CD14-positive monocyte (primary cell): ENCODE data around the gene RYR3. TPM values are rescaled to one million over a fixed set of nuclear protein-coding genes. Genes with fewer than 3 reads are reported as not detected.

Experiments
- DNase-seq, 3 donors: peaks; one replicate each; pipeline ENCODE4 v3.0.0-alpha.2; 2011 to 2022
- H2AFZ ChIP-seq: 2 replicates; pipeline ENCODE4 v1.6.0; 2012; ENCODE audit warnings: mild to moderate bottlenecking, low read depth, low read length, inconsistent platforms; ENCODE audit not compliant: insufficient read depth, poor library complexity, severe bottlenecking
- H3K27ac ChIP-seq, 2 donors: 1 replicate in 1 of 2; 2 replicates in 1 of 2; pipeline ENCODE4 v1.5.1; 2012 to 2013; ENCODE audit warnings: low read length in 2 of 2, control low read depth in 1 of 2, inconsistent platforms in 1 of 2, low read depth in 1 of 2, mild to moderate bottlenecking in 1 of 2
- H3K27me3 ChIP-seq, 2 donors: one replicate each; pipeline versions ENCODE4 v1.6.0 to v1.6.1; 2011 to 2013; ENCODE audit warnings: low read length in 2 of 2; ENCODE audit not compliant: control insufficient read depth in 2 of 2, insufficient read depth in 2 of 2
- H3K36me3 ChIP-seq, 2 donors: replicated peaks in 1 of 2; 1 replicate in 1 of 2; 2 replicates in 1 of 2; pipeline versions ENCODE4 v1.5.1 to v1.6.1; 2012 to 2013; ENCODE audit warnings: low read length in 2 of 2, control low read depth in 1 of 2, inconsistent platforms in 1 of 2, mild to moderate bottlenecking in 1 of 2; ENCODE audit not compliant: insufficient read depth in 2 of 2, control insufficient read depth in 1 of 2
- H3K4me1 ChIP-seq, 2 donors: 1 replicate in 1 of 2; 2 replicates in 1 of 2; pipeline versions ENCODE4 v1.5.1 to v1.6.1; 2012 to 2013; ENCODE audit warnings: low read length in 2 of 2, control low read depth in 1 of 2, inconsistent platforms in 1 of 2, mild to moderate bottlenecking in 1 of 2, moderate library complexity in 1 of 2; ENCODE audit not compliant: insufficient read depth in 2 of 2, control insufficient read depth in 1 of 2
- H3K4me2 ChIP-seq: replicated peaks from 2 replicates; pipeline ENCODE3; 2012; ENCODE audit warnings: low read length, moderate library complexity, mild to moderate bottlenecking; ENCODE audit not compliant: poor library complexity, severe bottlenecking; ENCODE audit errors: extremely low read depth
- H3K4me3 ChIP-seq, 3 experiments: fragments of 200-600 bp in 1 of 3; sonication (generic) in 1 of 3; replicated peaks in 1 of 3; 1 replicate in 2 of 3; 2 replicates in 1 of 3; pipeline ENCODE4 v1.5.1; 2011 to 2013; ENCODE audit warnings: low read length in 3 of 3, mild to moderate bottlenecking in 3 of 3, control low read depth in 2 of 3, low read depth in 2 of 3, inconsistent platforms in 1 of 3, moderate library complexity in 1 of 3
- H3K79me2 ChIP-seq: 2 replicates; pipeline ENCODE4 v1.6.0; 2012; ENCODE audit warnings: mild to moderate bottlenecking, control low read depth, inconsistent platforms, low read length, moderate library complexity; ENCODE audit not compliant: insufficient read depth
- H3K9ac ChIP-seq: 2 replicates; pipeline ENCODE4 v1.6.0; 2017; ENCODE audit warnings: low read length, mild to moderate bottlenecking; ENCODE audit not compliant: insufficient read depth, poor library complexity, severe bottlenecking
- H3K9me3 ChIP-seq, 2 donors: replicated peaks in 1 of 2; 1 replicate in 1 of 2; 2 replicates in 1 of 2; pipeline versions ENCODE4 v1.5.1 to v1.6.1; 2012 to 2013; ENCODE audit warnings: low read length in 2 of 2, control low read depth in 1 of 2; ENCODE audit not compliant: control insufficient read depth in 1 of 2, insufficient read depth in 1 of 2
- H4K20me1 ChIP-seq: 2 replicates; pipeline ENCODE4 v1.6.0; 2012; ENCODE audit warnings: mild to moderate bottlenecking, low read length, control low read depth, moderate library complexity; ENCODE audit not compliant: insufficient read depth
- H3K27ac Mint-ChIP-seq, 7 donors: one replicate each; pipeline ENCODE4 v1.8.0; 2020; ENCODE audit warnings: mild to moderate bottlenecking in 7 of 7, mixed read lengths in 7 of 7, moderate library complexity in 6 of 7, inconsistent platforms in 2 of 7
- H3K27me3 Mint-ChIP-seq, 3 donors: one replicate each; pipeline ENCODE4 v1.8.0; 2021 to 2022; ENCODE audit warnings: low read depth in 3 of 3, mild to moderate bottlenecking in 3 of 3, mixed read lengths in 3 of 3, moderate library complexity in 3 of 3, inconsistent platforms in 1 of 3
- H3K36me3 Mint-ChIP-seq, 2 donors: one replicate each; pipeline ENCODE4 v1.8.0; 2020; ENCODE audit warnings: mixed read lengths in 2 of 2, inconsistent platforms in 1 of 2, mild to moderate bottlenecking in 1 of 2
- H3K4me1 Mint-ChIP-seq: one replicate; pipeline ENCODE4 v1.8.0; 2020; ENCODE audit warnings: mild to moderate bottlenecking, mixed read lengths
- H3K4me3 Mint-ChIP-seq, 2 donors: one replicate each; pipeline ENCODE4 v1.8.0; 2020; ENCODE audit warnings: mild to moderate bottlenecking in 2 of 2, mixed read lengths in 2 of 2, moderate library complexity in 1 of 2
- H3K9me3 Mint-ChIP-seq, 7 donors: one replicate each; pipeline ENCODE4 v1.8.0; 2020 to 2022; ENCODE audit warnings: mixed read lengths in 7 of 7, mild to moderate bottlenecking in 6 of 7, moderate library complexity in 6 of 7, inconsistent platforms in 2 of 7
- CTCF ChIP-seq: fragments of 200-600 bp; IDR thresholded peaks from one replicate; pipeline ENCODE4 v1.8.0; 2022; ENCODE audit warnings: antibody characterized with exemption, mild to moderate bottlenecking
- WGBS: methylation state at CpG from one replicate; pipeline ENCODE4 v1.1.5; 2013; ENCODE audit warnings: missing lambda C conversion rate; ENCODE audit not compliant: insufficient coverage; 5-methylcytosine and 5-hydroxymethylcytosine counted together
- intact Hi-C, 2 donors: fragments of 100-400 bp; cut with micrococcal nuclease; formaldehyde crosslinking; loops; one replicate each; pipeline versions ENCODE4 v1.15.0 to v1.15.1; 2023
- polyA plus RNA-seq, 3 donors: library from polyadenylated mRNA; depleted of rRNA in 1 of 3; unstranded in 2 of 3; stranded (reverse) in 1 of 3; fragments of 300-500 nt in 2 of 3; fragments of >200 nt in 1 of 3; fragmentation: Illumina TruSeq in 2 of 3; gene quantifications; 1 replicate in 2 of 3; 2 replicates in 1 of 3; pipeline ENCODE4 v1.2.3, GENCODE V29; 2012 to 2021

Gene RYR3
- polyA plus RNA-seq, 3 donors, result not detected

GRCh38 chr15:33393546-33393945 lies 82.8 kb downstream of the RYR3 start:
- no peak overlapping the region for H3K27ac ChIP-seq
- no peak overlapping the region for H2AFZ ChIP-seq
- H3K9me3 ChIP-seq, result no peaks in the 10 kb centered on the region
- H3K79me2 ChIP-seq, result no peaks in the 10 kb centered on the region
- 89% methylated on average over 5 of the region's 6 CpGs for WGBS
- H3K27ac Mint-ChIP-seq, result no peak overlapping the region
- no peak overlapping the region for H3K4me3 Mint-ChIP-seq
- no peak overlapping the region for H3K9ac ChIP-seq
- H3K9me3 Mint-ChIP-seq, result peaks cover 0 to 3% (median 0%) of the 10 kb centered on the region in 7 donors
- no peaks in the 10 kb centered on the region for H3K27me3 ChIP-seq
- TF ChIP-seq CTCF, result no peak
- H3K4me1 ChIP-seq, result no peaks in the 10 kb centered on the region
- H3K36me3 Mint-ChIP-seq, result no peaks in the 10 kb centered on the region
- H4K20me1 ChIP-seq, result no peaks in the 10 kb centered on the region
- no peak for DNase-seq
- no peaks in the 10 kb centered on the region for H3K4me1 Mint-ChIP-seq
- intact Hi-C loops, result no loop called here
- no peak overlapping the region for H3K4me3 ChIP-seq
- no peak overlapping the region for H3K4me2 ChIP-seq
- no peaks in the 10 kb centered on the region for H3K36me3 ChIP-seq
- H3K27me3 Mint-ChIP-seq, result peaks cover 0 to 4% (median 1%) of the 10 kb centered on the region in 3 donors

DNA sequence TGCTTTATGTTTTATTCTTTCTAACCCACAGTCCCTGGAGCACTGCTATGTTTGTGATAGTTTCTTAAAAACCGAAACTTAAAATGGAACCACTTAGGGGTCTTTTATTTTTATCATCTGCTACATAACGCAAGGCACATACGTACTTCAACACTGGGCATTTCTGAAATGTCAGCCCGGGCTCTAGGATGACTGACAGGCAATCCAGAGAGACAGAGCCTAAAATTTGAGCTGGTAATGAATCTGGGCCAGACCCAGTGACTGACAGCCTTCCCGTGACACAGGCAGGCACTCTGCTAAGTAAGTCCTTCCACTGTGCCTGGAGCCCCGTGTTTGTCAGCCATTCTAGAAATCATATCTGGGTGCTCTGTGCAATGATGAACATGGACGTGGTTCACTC lies 84.6 kb downstream of the RYR3 start:
- Mint-ChIP-seq H3K27me3 (peaks cover 0 to 4% (median 1%) of the 10 kb centered on the region in 3 donors), H3K4me3 (no peak overlapping the region), H3K4me1 (no peaks in the 10 kb centered on the region), H3K27ac (no peak overlapping the region), H3K9me3 (peaks cover 0 to 6% (median 0%) of the 10 kb centered on the region in 7 donors), H3K36me3 (no peaks in the 10 kb centered on the region)
- WGBS, result 96% methylated on average over 7 of the region's 7 CpGs
- no peaks in the 10 kb centered on the region for H3K9me3 ChIP-seq
- H3K36me3 ChIP-seq, result no peaks in the 10 kb centered on the region
- no peaks in the 10 kb centered on the region for H3K4me1 ChIP-seq
- H3K79me2 ChIP-seq, result no peaks in the 10 kb centered on the region
- H3K27ac ChIP-seq, result no peak overlapping the region
- H3K9ac ChIP-seq, result no peak overlapping the region
- no peak for DNase-seq
- no peak for TF ChIP-seq CTCF
- no peaks in the 10 kb centered on the region for H4K20me1 ChIP-seq
- intact Hi-C loops, result no loop called here
- H2AFZ ChIP-seq, result no peak overlapping the region
- H3K4me2 ChIP-seq, result no peak overlapping the region
- no peaks in the 10 kb centered on the region for H3K27me3 ChIP-seq
- no peak overlapping the region for H3K4me3 ChIP-seq
